Mesendoderm (in vitro differentiated cells): ENCODE data around the gene BRSK1.

ENCODE experiments used
- DNase-seq: peaks from one replicate; pipeline ENCODE4 v3.0.0; 2013
- H2AK5ac ChIP-seq: 2 replicates; pipeline ENCODE4 v1.6.1; 2013; ENCODE audit warnings: low read length, inconsistent platforms
- H2BK120ac ChIP-seq: 2 replicates; pipeline ENCODE4 v1.6.1; 2013; ENCODE audit warnings: low read depth, mild to moderate bottlenecking, low read length, moderate library complexity, mixed read lengths
- H2BK15ac ChIP-seq: replicated peaks from 2 replicates; pipeline ENCODE4 v1.6.1; 2013; ENCODE audit warnings: low read depth, mild to moderate bottlenecking, moderate library complexity
- H2BK5ac ChIP-seq: 2 replicates; pipeline ENCODE4 v1.6.1; 2013; ENCODE audit warnings: low read length, inconsistent platforms
- H3K18ac ChIP-seq: 2 replicates; pipeline ENCODE4 v1.6.1; 2013; ENCODE audit warnings: mild to moderate bottlenecking, low read length, mixed read lengths
- H3K23ac ChIP-seq: one replicate; pipeline ENCODE4 v1.6.1; 2013; ENCODE audit warnings: low read length
- H3K27ac ChIP-seq: 2 replicates; pipeline ENCODE4 v1.5.1; 2013; ENCODE audit warnings: low read depth, mild to moderate bottlenecking, inconsistent platforms, low read length, moderate library complexity
- H3K27me3 ChIP-seq: 2 replicates; pipeline ENCODE4 v1.6.1; 2013; ENCODE audit warnings: low read length, control low read depth, mild to moderate bottlenecking, inconsistent platforms; ENCODE audit not compliant: insufficient read depth, poor library complexity
- H3K36me3 ChIP-seq: 2 replicates; pipeline ENCODE4 v1.6.1; 2013; ENCODE audit warnings: low read length, inconsistent platforms; ENCODE audit not compliant: control insufficient read depth, insufficient read depth
- H3K4ac ChIP-seq: one replicate; pipeline ENCODE4 v1.6.1; 2013; ENCODE audit warnings: low read depth, mild to moderate bottlenecking, low read length, moderate library complexity
- H3K4me1 ChIP-seq: 2 replicates; pipeline ENCODE4 v1.6.1; 2013; ENCODE audit warnings: low read depth, low read length, inconsistent platforms; ENCODE audit not compliant: control insufficient read depth
- H3K4me2 ChIP-seq: 2 replicates; pipeline ENCODE4 v1.6.1; 2013; ENCODE audit warnings: low read length
- H3K4me3 ChIP-seq: 2 replicates; pipeline ENCODE4 v1.5.1; 2013; ENCODE audit warnings: mild to moderate bottlenecking, low read length
- H3K56ac ChIP-seq: one replicate; pipeline ENCODE4 v1.6.1; 2013; ENCODE audit warnings: low read length
- H3K79me1 ChIP-seq: 2 replicates; pipeline ENCODE4 v1.6.1; 2013; ENCODE audit warnings: low read length, inconsistent platforms
- H3K79me2 ChIP-seq: 2 replicates; pipeline ENCODE4 v1.6.1; 2013; ENCODE audit warnings: mild to moderate bottlenecking, low read length; ENCODE audit not compliant: control insufficient read depth, insufficient read depth
- H3K9ac ChIP-seq: 2 replicates; pipeline ENCODE4 v1.6.1; 2013; ENCODE audit warnings: low read length, inconsistent platforms
- H4K5ac ChIP-seq: one replicate; pipeline ENCODE4 v1.6.1; 2013; ENCODE audit warnings: low read length
- H4K8ac ChIP-seq: one replicate; pipeline ENCODE4 v1.6.1; 2013; ENCODE audit warnings: low read depth, mild to moderate bottlenecking, control low read depth, low read length, moderate library complexity
- WGBS: extraction: QIAGEN DNeasy Blood & Tissue Kit; methylation state at CpG from one replicate; pipeline ENCODE4 v1.1.7; 2013; ENCODE audit warnings: low lambda C conversion rate, missing lambda C conversion rate; ENCODE audit not compliant: insufficient coverage; ENCODE audit errors: extremely low coverage; 5-methylcytosine and 5-hydroxymethylcytosine counted together

Gene BRSK1

DNA sequence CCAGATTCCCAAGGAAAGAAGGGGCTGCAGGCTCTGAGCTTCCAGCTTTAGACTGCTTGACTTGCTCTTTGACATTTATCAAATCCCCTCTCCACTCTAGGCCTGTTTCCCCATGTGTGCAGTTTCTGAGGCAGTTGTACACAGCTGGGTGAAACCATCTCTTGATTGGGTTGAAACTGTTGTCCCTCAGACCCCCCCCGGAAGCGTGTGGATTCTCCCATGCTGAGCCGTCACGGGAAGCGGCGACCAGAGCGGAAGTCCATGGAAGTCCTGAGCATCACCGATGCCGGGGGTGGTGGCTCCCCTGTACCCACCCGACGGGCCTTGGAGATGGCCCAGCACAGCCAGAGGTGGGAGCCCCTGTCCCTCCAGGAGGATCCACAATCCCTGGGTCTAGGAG, 19.7 kb downstream of the BRSK1 start:
- H3K18ac ChIP-seq: no peak overlapping the region
- H3K23ac ChIP-seq: no peak overlapping the region
- H3K79me2 ChIP-seq: no peaks in the 10 kb centered on the region
- H3K56ac ChIP-seq: no peak overlapping the region
- H4K5ac ChIP-seq: no peak overlapping the region
- no peak overlapping the region for H2BK120ac ChIP-seq
- no peak overlapping the region for H3K4me2 ChIP-seq
- no peaks in the 10 kb centered on the region for H3K79me1 ChIP-seq
- H3K27me3 ChIP-seq: no peaks in the 10 kb centered on the region
- peaks cover 11% of the 10 kb centered on the region for H3K36me3 ChIP-seq
- no peak overlapping the region for H3K4me3 ChIP-seq
- H3K4me1 ChIP-seq: peaks cover 2% of the 10 kb centered on the region
- no peak overlapping the region for H2BK5ac ChIP-seq
- no peak overlapping the region for H4K8ac ChIP-seq
- DNase-seq: no peak
- H3K27ac ChIP-seq: no peak overlapping the region
- no CpG with 5 or more reads among the region's 11 CpGs for WGBS
- H3K9ac ChIP-seq: no peak overlapping the region
- H2BK15ac ChIP-seq: no peak overlapping the region
- H3K4ac ChIP-seq: no peak overlapping the region
- H2AK5ac ChIP-seq: no peak overlapping the region

DNA sequence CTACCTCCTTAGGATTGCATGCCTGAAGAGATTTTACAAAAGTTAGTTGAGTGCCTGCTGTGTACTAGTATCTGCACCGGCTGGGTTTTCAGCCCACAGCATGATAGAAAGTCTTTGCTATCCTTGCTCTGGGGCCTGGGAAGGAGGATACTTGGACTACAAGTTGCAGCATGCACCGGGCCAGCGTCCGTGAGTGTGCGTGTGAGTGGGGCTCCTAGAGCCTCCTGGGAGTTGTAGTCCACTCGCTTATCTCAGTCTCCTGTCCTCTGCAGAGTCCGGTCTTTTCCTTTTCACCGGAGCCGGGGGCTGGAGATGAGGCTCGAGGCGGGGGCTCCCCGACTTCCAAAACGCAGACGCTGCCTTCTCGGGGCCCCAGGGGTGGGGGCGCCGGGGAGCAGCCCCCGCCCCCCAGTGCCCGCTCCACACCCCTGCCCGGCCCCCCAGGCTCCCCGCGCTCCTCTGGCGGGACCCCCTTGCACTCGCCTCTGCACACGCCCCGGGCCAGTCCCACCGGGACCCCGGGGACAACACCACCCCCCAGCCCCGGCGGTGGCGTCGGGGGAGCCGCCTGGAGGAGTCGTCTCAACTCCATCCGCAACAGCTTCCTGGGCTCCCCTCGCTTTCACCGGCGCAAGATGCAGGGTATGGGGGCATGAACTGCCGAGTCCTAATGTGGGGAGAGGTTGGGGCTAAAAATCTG, 20.6 kb downstream of the BRSK1 start:
- no peak overlapping the region for H3K56ac ChIP-seq
- no peaks in the 10 kb centered on the region for H3K79me1 ChIP-seq
- H3K4ac ChIP-seq: no peak overlapping the region
- H3K79me2 ChIP-seq: no peaks in the 10 kb centered on the region
- H3K4me3 ChIP-seq: no peak overlapping the region
- no peak overlapping the region for H3K18ac ChIP-seq
- H4K8ac ChIP-seq: no peak overlapping the region
- no peak overlapping the region for H4K5ac ChIP-seq
- DNase-seq: peak; percentile 77
- no peaks in the 10 kb centered on the region for H3K27me3 ChIP-seq
- H3K27ac ChIP-seq: no peak overlapping the region
- H3K4me1 ChIP-seq: peaks cover 2% of the 10 kb centered on the region
- no peak overlapping the region for H2BK120ac ChIP-seq
- no CpG with 5 or more reads among the region's 39 CpGs for whole genome bisulfite sequencing
- no peak overlapping the region for H3K4me2 ChIP-seq
- no peak overlapping the region for H2BK5ac ChIP-seq
- peaks cover 11% of the 10 kb centered on the region for H3K36me3 ChIP-seq
- H3K23ac ChIP-seq: no peak overlapping the region
- no peak overlapping the region for H3K9ac ChIP-seq
- H2AK5ac ChIP-seq: no peak overlapping the region
- H2BK15ac ChIP-seq: no peak overlapping the region

DNA sequence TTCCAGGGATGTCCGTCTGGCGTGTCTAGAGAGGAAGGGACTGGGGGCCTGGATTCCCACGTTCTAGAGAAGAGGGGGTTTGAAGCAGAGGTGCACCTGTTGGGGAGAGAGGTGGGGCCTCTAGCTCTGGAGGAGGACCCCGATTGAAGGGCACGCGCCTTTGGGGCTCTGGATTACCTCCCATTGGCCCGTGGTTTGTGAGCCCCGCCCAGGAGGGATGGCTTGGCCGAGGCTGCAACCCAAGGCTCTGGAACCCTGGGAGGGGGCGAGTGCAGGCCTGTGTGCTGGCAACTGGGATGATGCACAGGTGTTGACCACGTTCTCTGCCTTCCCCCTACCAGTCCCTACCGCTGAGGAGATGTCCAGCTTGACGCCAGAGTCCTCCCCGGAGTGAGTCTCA, 21.2 kb downstream of the BRSK1 start:
- H2BK15ac ChIP-seq: no peak overlapping the region
- H3K4me3 ChIP-seq: no peak overlapping the region
- no peak overlapping the region for H4K8ac ChIP-seq
- no peak overlapping the region for H2BK5ac ChIP-seq
- H3K4me1 ChIP-seq: peaks cover 2% of the 10 kb centered on the region
- H3K36me3 ChIP-seq: peaks cover 11% of the 10 kb centered on the region
- no peak overlapping the region for H2BK120ac ChIP-seq
- H3K27ac ChIP-seq: no peak overlapping the region
- H3K9ac ChIP-seq: no peak overlapping the region
- H3K79me1 ChIP-seq: no peaks in the 10 kb centered on the region
- DNase-seq: no peak
- no peak overlapping the region for H3K56ac ChIP-seq
- H3K18ac ChIP-seq: no peak overlapping the region
- WGBS: no CpG with 5 or more reads among the region's 14 CpGs
- no peaks in the 10 kb centered on the region for H3K27me3 ChIP-seq
- H4K5ac ChIP-seq: no peak overlapping the region
- H3K23ac ChIP-seq: no peak overlapping the region
- H3K4ac ChIP-seq: no peak overlapping the region
- no peak overlapping the region for H3K4me2 ChIP-seq
- no peak overlapping the region for H2AK5ac ChIP-seq
- H3K79me2 ChIP-seq: no peaks in the 10 kb centered on the region

DNA sequence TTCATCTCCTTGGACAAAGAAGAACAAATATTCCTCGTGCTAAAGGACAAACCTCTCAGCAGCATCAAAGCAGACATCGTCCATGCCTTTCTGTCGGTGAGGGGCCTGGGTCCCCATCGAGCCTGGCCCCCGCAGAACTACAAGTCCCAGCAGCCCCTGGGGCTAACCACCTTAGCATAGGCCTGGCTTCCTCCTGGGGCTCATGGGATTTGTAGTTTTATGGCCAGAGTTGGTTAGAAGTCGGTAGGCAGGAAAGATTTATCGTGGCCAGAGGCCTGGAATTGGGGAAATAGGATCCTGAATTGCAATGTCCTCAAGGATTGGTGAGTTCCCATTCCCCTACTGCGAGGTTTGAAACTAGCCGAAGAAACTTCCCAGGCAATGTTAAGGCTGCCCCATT, 21.7 kb downstream of the BRSK1 start:
- Histone ChIP-seq H4K8ac (no peak overlapping the region), H3K79me1 (no peaks in the 10 kb centered on the region), H3K23ac (no peak overlapping the region), H2BK120ac (no peak overlapping the region), H3K79me2 (no peaks in the 10 kb centered on the region), H3K27ac (no peak overlapping the region), H3K56ac (no peak overlapping the region), H3K4me3 (no peak overlapping the region), H3K4ac (no peak overlapping the region), H3K4me2 (no peak overlapping the region), H2BK5ac (no peak overlapping the region), H3K18ac (no peak overlapping the region), H3K9ac (no peak overlapping the region), H3K4me1 (peaks cover 2% of the 10 kb centered on the region), H4K5ac (no peak overlapping the region), H2BK15ac (no peak overlapping the region), H2AK5ac (no peak overlapping the region), H3K27me3 (no peaks in the 10 kb centered on the region), H3K36me3 (peaks cover 11% of the 10 kb centered on the region)
- peak; percentile 70 for DNase-seq
- no CpG with 5 or more reads among the region's 9 CpGs for WGBS

DNA sequence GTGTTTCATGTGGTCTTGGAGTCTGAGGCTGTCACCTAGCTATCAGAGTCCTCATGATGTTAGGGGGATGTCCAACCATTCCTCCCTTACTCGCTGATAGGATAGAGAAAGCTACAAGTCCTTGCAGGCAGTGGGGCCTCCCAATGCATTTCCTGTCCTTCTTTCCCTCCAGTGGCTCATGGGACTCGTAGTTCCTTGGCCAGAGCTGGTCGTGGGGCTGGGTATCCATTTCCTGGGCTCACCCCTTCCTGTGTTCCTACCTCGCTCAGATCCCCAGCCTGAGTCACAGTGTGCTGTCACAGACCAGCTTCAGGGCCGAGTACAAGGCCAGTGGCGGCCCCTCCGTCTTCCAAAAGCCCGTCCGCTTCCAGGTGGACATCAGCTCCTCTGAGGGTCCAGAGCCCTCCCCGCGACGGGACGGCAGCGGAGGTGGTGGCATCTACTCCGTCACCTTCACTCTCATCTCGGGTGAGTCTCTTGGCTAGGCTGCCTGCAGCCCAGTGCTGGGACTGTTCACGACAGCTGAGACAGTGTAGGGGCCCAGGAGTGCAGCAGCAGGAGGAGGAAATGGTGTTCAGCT, 22.3 kb downstream of the BRSK1 start:
- Histone ChIP-seq H3K79me1 (no peaks in the 10 kb centered on the region), H4K8ac (no peak overlapping the region), H3K4me3 (no peak overlapping the region), H3K4me1 (peaks cover 2% of the 10 kb centered on the region), H3K56ac (no peak overlapping the region), H2BK120ac (no peak overlapping the region), H3K36me3 (peaks cover 11% of the 10 kb centered on the region), H3K27ac (no peak overlapping the region), H2BK5ac (no peak overlapping the region), H3K9ac (no peak overlapping the region), H3K23ac (no peak overlapping the region), H3K18ac (no peak overlapping the region), H2BK15ac (no peak overlapping the region), H4K5ac (no peak overlapping the region), H3K27me3 (no peaks in the 10 kb centered on the region), H3K4me2 (no peak overlapping the region), H2AK5ac (no peak overlapping the region), H3K79me2 (no peaks in the 10 kb centered on the region), H3K4ac (no peak overlapping the region)
- no CpG with 5 or more reads among the region's 17 CpGs for WGBS
- peak; percentile 53 for DNase-seq

DNA sequence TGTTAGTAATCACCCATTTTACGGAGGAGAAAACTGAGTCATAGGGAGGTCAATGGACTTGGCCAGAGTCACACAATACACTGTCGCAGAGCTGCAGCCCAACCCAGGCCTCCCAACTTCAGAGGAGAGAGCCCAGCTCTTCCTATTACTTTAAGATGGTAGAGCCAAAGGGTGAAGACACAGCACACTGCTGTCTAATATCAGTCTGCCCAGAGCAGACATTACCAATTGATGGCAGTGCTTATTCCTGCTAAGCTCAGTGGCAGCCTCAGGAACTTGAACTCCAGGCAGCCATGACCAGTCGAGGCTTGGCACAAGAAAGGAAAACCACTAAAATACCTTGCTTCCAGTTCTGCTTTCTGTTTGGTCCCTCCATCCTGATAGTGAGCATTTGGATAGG, 22.9 kb downstream of the BRSK1 start:
- Histone ChIP-seq H3K4me3 (no peak overlapping the region), H3K18ac (no peak overlapping the region), H3K4ac (no peak overlapping the region), H3K27me3 (no peaks in the 10 kb centered on the region), H4K5ac (no peak overlapping the region), H3K27ac (no peak overlapping the region), H3K79me2 (no peaks in the 10 kb centered on the region), H4K8ac (no peak overlapping the region), H3K56ac (no peak overlapping the region), H3K36me3 (peaks cover 11% of the 10 kb centered on the region), H3K4me1 (no peaks in the 10 kb centered on the region), H2BK120ac (no peak overlapping the region), H3K4me2 (no peak overlapping the region), H3K79me1 (no peaks in the 10 kb centered on the region), H3K23ac (no peak overlapping the region), H2BK15ac (no peak overlapping the region), H2BK5ac (no peak overlapping the region), H3K9ac (no peak overlapping the region), H2AK5ac (no peak overlapping the region)
- WGBS: no CpG with 5 or more reads among the region's 3 CpGs
- DNase-seq: no peak
